A549 (cell line): ENCODE data around the gene PDPN. TPM values are rescaled to one million over a fixed set of nuclear protein-coding genes. Genes with fewer than 3 reads are reported as not detected.

Experiments used
- ATAC-seq, 2 experiments: fragments of 200-7000 bp in 1 of 2; fragments of >200 bp in 1 of 2; cut with Nextera tagmentation in 1 of 2; cut with Tn5 transposase in 1 of 2; 3 replicates each; pipeline versions ENCODE4 v1.8.0 to v1.9.1; 2018 to 2020; ENCODE audit warnings: mild to moderate bottlenecking in 1 of 2, moderate library complexity in 1 of 2
- CTCF ChIA-PET: fragments of 300-600 bp; sonication (Branson Sonifier 250); formaldehyde crosslinking; extraction: SDS; loops from one replicate; lab custom pipeline; 2021; ENCODE audit warnings: antibody characterized with exemption, inconsistent platforms; lab: Yijun Ruan, JAX
- POLR2A ChIA-PET: fragments of 350-600 bp; formaldehyde crosslinking; extraction: SDS; loops from one replicate; lab custom pipeline; 2021; ENCODE audit warnings: antibody characterized with exemption, inconsistent platforms; lab: Yijun Ruan, JAX
- DNase-seq, 2 experiments: peaks; one replicate each; pipeline versions ENCODE4 v3.0.0 to v3.0.0-alpha.2; 2011 to 2016; ENCODE audit warnings: low read depth in 1 of 2, low spot score in 1 of 2
- FAIRE-seq: peaks from 2 replicates; lab custom pipeline; 2011; peaks lifted over from hg19 to GRCh38; lab: Jason Lieb, UNC
- H3K27ac ChIP-seq, 2 experiments: fragments of >200 bp; sonication (Bioruptor Twin); formaldehyde crosslinking; 3 replicates each; pipeline ENCODE4 v1.5.1; 2016 to 2017
- H3K4me1 ChIP-seq: fragments of >200 bp; sonication (Bioruptor Twin); formaldehyde crosslinking; 3 replicates; pipeline ENCODE4 v1.6.1; 2016
- H3K4me2 ChIP-seq: fragments of >200 bp; sonication (Bioruptor Twin); formaldehyde crosslinking; 3 replicates; pipeline ENCODE4 v1.6.1; 2016
- H3K4me3 ChIP-seq: fragments of >200 bp; sonication (Bioruptor Twin); formaldehyde crosslinking; 3 replicates; pipeline ENCODE4 v1.5.1; 2016
- H3K9me3 ChIP-seq: fragments of >200 bp; sonication (Bioruptor Twin); formaldehyde crosslinking; 3 replicates; pipeline ENCODE4 v1.6.1; 2016
- BHLHE40 ChIP-seq: IDR thresholded peaks from 2 replicates; pipeline ENCODE4 v1.6.1; 2012; ENCODE audit warnings: low read depth, low read length, inconsistent platforms
- CEBPB ChIP-seq, 2 experiments: fragments of >200 bp in 1 of 2; sonication (Bioruptor Twin) in 1 of 2; formaldehyde crosslinking in 1 of 2; IDR thresholded peaks; 2 replicates each; pipeline ENCODE4 v1.6.1; 2012 to 2016
- CHD4 ChIP-seq: fragments of 200-600 bp; sonication (generic); IDR thresholded peaks from 2 replicates; pipeline ENCODE4 v1.6.1; 2016; ENCODE audit warnings: antibody characterized with exemption, mild to moderate bottlenecking, borderline replicate concordance
- EHF ChIP-seq: fragments of 250-450 bp; sonication (Bioruptor Pico); IDR thresholded peaks from 2 replicates; pipeline ENCODE4 v1.5.0; 2020; ENCODE audit warnings: mild to moderate bottlenecking
- EP300 ChIP-seq, 2 experiments: fragments of >200 bp; sonication (Bioruptor Twin); formaldehyde crosslinking; IDR thresholded peaks; 2 replicates in 1 of 2; 3 replicates in 1 of 2; pipeline ENCODE4 v1.6.1; 2016 to 2017
- FOSB ChIP-seq: fragments of 250-450 bp; sonication (Bioruptor Pico); IDR thresholded peaks from 2 replicates; pipeline ENCODE4 v1.5.0; 2020; ENCODE audit warnings: mild to moderate bottlenecking, moderate library complexity
- FOSL2 ChIP-seq, 2 experiments: fragments of 450-650 bp in 1 of 2; fragments of >200 bp in 1 of 2; sonication (Bioruptor Twin) in 1 of 2; formaldehyde crosslinking; IDR thresholded peaks; 2 replicates each; pipeline versions ENCODE4 v1.5.0 to v1.6.1; 2016 to 2020; ENCODE audit warnings: mild to moderate bottlenecking in 1 of 2, moderate library complexity in 1 of 2
- GATA3 ChIP-seq: IDR thresholded peaks from 2 replicates; pipeline ENCODE4 v1.6.1; 2012; ENCODE audit warnings: borderline replicate concordance
- HDAC2 ChIP-seq: fragments of 200-600 bp; sonication (generic); IDR thresholded peaks from 2 replicates; pipeline ENCODE4 v1.6.1; 2016
- HOXA7 ChIP-seq: fragments of 250-450 bp; sonication (Bioruptor Pico); IDR thresholded peaks from 2 replicates; pipeline ENCODE4 v1.5.0; 2020; ENCODE audit warnings: mild to moderate bottlenecking, moderate library complexity
- HOXB5 ChIP-seq: fragments of 250-450 bp; sonication (Bioruptor Pico); IDR thresholded peaks from 2 replicates; pipeline ENCODE4 v1.5.0; 2020; ENCODE audit warnings: mild to moderate bottlenecking, moderate library complexity
- JUN ChIP-seq, 2 experiments: fragments of >200 bp; sonication (Bioruptor Twin); formaldehyde crosslinking; IDR thresholded peaks; 2 replicates in 1 of 2; 3 replicates in 1 of 2; pipeline ENCODE4 v1.6.1; 2016 to 2017
- MYC ChIP-seq: IDR thresholded peaks from 2 replicates; pipeline ENCODE4 v1.6.1; 2012; ENCODE audit warnings: mild to moderate bottlenecking, inconsistent platforms, low read length, improper control_type of control experiment, borderline replicate concordance
- POLR2A ChIP-seq: IDR thresholded peaks from 2 replicates; pipeline ENCODE4 v1.6.1; 2012; ENCODE audit warnings: mild to moderate bottlenecking, low read length
- RAD21 ChIP-seq, 2 experiments: fragments of >200 bp in 1 of 2; sonication (Bioruptor Twin) in 1 of 2; formaldehyde crosslinking in 1 of 2; IDR thresholded peaks in 1 of 2; conservative IDR thresholded peaks in 1 of 2; 2 replicates in 1 of 2; 3 replicates in 1 of 2; pipeline ENCODE4 v1.6.1; 2012 to 2018; ENCODE audit warnings: inconsistent platforms in 1 of 2
- RCOR1 ChIP-seq: fragments of 150-350 bp; IDR thresholded peaks from 2 replicates; pipeline ENCODE4 v1.6.1; 2014; ENCODE audit warnings: antibody characterized with exemption, low read length, low read depth
- SREBF2 ChIP-seq: fragments of 450-650 bp; IDR thresholded peaks from 2 replicates; pipeline ENCODE4 v1.6.1; 2014; ENCODE audit warnings: mild to moderate bottlenecking, moderate library complexity
- ZNF302 ChIP-seq: fragments of 250-450 bp; sonication (Bioruptor Pico); IDR thresholded peaks from 2 replicates; pipeline ENCODE4 v1.9.0; 2021; ENCODE audit warnings: inconsistent platforms, mild to moderate bottlenecking, moderate library complexity
- ZSCAN20 ChIP-seq: fragments of 250-450 bp; sonication (Bioruptor Pico); IDR thresholded peaks from 2 replicates; pipeline ENCODE4 v1.8.0; 2022; ENCODE audit warnings: mild to moderate bottlenecking, moderate library complexity
- WGBS: methylation state at CpG from one replicate; pipeline ENCODE4 v1.1.6; 2017; ENCODE audit errors: missing lambda C conversion rate; 5-methylcytosine and 5-hydroxymethylcytosine counted together
- polyA plus RNA-seq, 4 experiments: library from polyadenylated mRNA; depleted of rRNA in 3 of 4; stranded (reverse); fragments of >200 nt; fragmentation: RNase III in 1 of 4; extraction: RNeasy Plus Mini Kit Qiagen cat#74134 plus additional on column Dnase treatment in 1 of 4; gene quantifications; 2 replicates in 3 of 4; 3 replicates in 1 of 4; pipeline ENCODE4 v1.2.3, GENCODE V29; 2011 to 2017
- TF ChIP-seq, protein P1 (sequence below): IDR thresholded peaks from 2 replicates; pipeline ENCODE4 v1.6.1; 2012
- TF ChIP-seq, protein P2 (sequence below): fragments of 200-600 bp; sonication (generic); IDR thresholded peaks from 2 replicates; pipeline ENCODE4 v1.6.1; 2016; ENCODE audit warnings: antibody characterized with exemption, mild to moderate bottlenecking, moderate library complexity
- TF ChIP-seq, protein P3 (sequence below): IDR thresholded peaks from 2 replicates; pipeline ENCODE4 v1.6.1; 2012; ENCODE audit warnings: low read depth, borderline replicate concordance
- TF ChIP-seq, protein P4 (sequence below): fragments of 250-450 bp; sonication (Bioruptor Pico); IDR thresholded peaks from 2 replicates; pipeline ENCODE4 v1.5.0; 2020; ENCODE audit warnings: low read depth, mild to moderate bottlenecking, moderate library complexity
- TF ChIP-seq, protein P5 (sequence below): fragments of >200 bp; sonication (Bioruptor Twin); formaldehyde crosslinking; IDR thresholded peaks from 3 replicates; pipeline ENCODE4 v1.6.1; 2016
- TF ChIP-seq, protein P6 (sequence below): fragments of >200 bp; sonication (Bioruptor Twin); formaldehyde crosslinking; IDR thresholded peaks from 3 replicates; pipeline ENCODE4 v1.5.1; 2016

The PDPN gene
- polyA plus RNA-seq, 2 of the 4 experiments (the other 2 are of a cell fraction): not detected

DNA sequence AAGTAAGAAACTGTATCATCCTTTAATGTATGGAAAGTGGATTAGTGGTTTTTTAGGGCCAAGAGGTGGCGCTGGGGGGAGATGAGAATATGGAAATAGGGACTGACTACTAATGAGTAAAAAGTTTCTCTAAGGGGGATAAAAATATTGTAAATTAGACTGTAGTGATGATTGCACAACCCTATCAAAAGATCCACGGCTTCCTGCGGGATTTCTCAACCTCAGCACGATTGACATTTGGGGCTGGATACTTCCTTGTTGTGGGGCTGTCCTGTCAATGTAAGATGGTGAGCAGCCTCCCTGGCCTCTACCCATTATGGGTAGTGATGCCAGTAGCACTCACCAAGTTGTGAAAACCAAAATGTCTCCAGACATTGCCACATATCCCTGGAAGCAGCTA lies 80.3 kb downstream of the PDPN start:
- POLR2A ChIA-PET: interaction anchor here (1.5 kb wide), 1 partner anchor 85 kb away, joined by 4 read pairs; no protein-coding TSS in a partner anchor
- Histone ChIP-seq H3K4me3 (no peak overlapping the region), H3K4me2 (no peak overlapping the region), H3K4me1 (no peaks in the 10 kb centered on the region), H3K9me3 (no peaks in the 10 kb centered on the region), H3K27ac (no peak overlapping the region)
- CTCF ChIA-PET: interaction anchor here (0.9 kb wide), 2 partner anchors 12 to 61 kb away, joined by 3 read pairs; no protein-coding TSS in a partner anchor
- TF ChIP-seq CEBPB (IDR thresholded peaks at IDR 0.05): 0 out of 4 replicates have a peak, but pooled peaks of 1 of the 2 experiments have one; percentile 10
- no peak for TF ChIP-seq SREBF2
- TF ChIP-seq BHLHE40: no peak
- no peak for TF ChIP-seq HOXA7 (CRISPR knock-in tag)
- TF ChIP-seq RAD21 (conservative IDR thresholded peaks at IDR 0.05 in 1 of 2, IDR thresholded peaks at IDR 0.05 in 1 of 2): no peak
- TF ChIP-seq GATA3: no peak
- TF ChIP-seq, protein P1, sequence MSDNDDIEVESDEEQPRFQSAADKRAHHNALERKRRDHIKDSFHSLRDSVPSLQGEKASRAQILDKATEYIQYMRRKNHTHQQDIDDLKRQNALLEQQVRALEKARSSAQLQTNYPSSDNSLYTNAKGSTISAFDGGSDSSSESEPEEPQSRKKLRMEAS: no peak
- ATAC-seq: no peak
- 47% methylated on average over 4 of the region's 4 CpGs for WGBS
- FAIRE-seq: no peak
- no peak for DNase-seq

DNA sequence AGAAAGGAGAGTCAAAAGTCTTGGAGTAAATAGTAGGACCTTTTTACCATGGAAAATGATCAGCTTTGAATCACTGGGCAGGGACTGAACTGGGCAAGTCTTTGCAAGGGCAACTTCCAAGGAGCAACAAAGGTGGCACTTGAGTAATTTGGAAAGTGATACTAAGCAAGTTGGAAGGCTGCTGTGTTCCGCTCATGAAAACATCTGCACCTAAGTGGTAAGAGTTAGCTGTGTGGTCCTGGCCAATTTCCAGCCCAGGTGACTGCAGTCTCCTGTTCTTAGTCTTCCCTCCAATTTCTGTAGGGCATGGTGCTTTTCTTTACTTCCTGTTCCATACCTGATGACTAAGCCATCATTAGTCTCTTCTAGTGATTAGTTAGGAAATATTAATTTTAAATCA lies 80.8 kb downstream of the PDPN start:
- no peaks in the 10 kb centered on the region for H3K4me1 ChIP-seq
- H3K27ac ChIP-seq: no peak overlapping the region
- no peak for FAIRE-seq
- WGBS: 91% methylated on average over 1 of the region's 1 CpG
- TF ChIP-seq EHF (no peak), CHD4 (no peak), FOSL2 (IDR thresholded peaks at IDR 0.05) (no peak), FOSL2 (CRISPR knock-in tag; IDR thresholded peaks at IDR 0.05) (no peak), FOSB (CRISPR knock-in tag) (no peak), ZNF302 (CRISPR knock-in tag) (no peak), POLR2A (no peak), EP300 (IDR thresholded peaks at IDR 0.05) (no peak), RCOR1 (no peak)
- TF ChIP-seq, protein P2, sequence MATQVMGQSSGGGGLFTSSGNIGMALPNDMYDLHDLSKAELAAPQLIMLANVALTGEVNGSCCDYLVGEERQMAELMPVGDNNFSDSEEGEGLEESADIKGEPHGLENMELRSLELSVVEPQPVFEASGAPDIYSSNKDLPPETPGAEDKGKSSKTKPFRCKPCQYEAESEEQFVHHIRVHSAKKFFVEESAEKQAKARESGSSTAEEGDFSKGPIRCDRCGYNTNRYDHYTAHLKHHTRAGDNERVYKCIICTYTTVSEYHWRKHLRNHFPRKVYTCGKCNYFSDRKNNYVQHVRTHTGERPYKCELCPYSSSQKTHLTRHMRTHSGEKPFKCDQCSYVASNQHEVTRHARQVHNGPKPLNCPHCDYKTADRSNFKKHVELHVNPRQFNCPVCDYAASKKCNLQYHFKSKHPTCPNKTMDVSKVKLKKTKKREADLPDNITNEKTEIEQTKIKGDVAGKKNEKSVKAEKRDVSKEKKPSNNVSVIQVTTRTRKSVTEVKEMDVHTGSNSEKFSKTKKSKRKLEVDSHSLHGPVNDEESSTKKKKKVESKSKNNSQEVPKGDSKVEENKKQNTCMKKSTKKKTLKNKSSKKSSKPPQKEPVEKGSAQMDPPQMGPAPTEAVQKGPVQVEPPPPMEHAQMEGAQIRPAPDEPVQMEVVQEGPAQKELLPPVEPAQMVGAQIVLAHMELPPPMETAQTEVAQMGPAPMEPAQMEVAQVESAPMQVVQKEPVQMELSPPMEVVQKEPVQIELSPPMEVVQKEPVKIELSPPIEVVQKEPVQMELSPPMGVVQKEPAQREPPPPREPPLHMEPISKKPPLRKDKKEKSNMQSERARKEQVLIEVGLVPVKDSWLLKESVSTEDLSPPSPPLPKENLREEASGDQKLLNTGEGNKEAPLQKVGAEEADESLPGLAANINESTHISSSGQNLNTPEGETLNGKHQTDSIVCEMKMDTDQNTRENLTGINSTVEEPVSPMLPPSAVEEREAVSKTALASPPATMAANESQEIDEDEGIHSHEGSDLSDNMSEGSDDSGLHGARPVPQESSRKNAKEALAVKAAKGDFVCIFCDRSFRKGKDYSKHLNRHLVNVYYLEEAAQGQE: no peak
- TF ChIP-seq, protein P3, sequence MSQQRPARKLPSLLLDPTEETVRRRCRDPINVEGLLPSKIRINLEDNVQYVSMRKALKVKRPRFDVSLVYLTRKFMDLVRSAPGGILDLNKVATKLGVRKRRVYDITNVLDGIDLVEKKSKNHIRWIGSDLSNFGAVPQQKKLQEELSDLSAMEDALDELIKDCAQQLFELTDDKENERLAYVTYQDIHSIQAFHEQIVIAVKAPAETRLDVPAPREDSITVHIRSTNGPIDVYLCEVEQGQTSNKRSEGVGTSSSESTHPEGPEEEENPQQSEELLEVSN: no peak
- TF ChIP-seq, protein P4, sequence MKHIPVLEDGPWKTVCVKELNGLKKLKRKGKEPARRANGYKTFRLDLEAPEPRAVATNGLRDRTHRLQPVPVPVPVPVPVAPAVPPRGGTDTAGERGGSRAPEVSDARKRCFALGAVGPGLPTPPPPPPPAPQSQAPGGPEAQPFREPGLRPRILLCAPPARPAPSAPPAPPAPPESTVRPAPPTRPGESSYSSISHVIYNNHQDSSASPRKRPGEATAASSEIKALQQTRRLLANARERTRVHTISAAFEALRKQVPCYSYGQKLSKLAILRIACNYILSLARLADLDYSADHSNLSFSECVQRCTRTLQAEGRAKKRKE (CRISPR knock-in tag): no peak
- TF ChIP-seq, all 56 proteins: peak for 0
- Histone ChIP-seq H3K4me3 (no peak overlapping the region), H3K4me2 (no peak overlapping the region), H3K9me3 (no peaks in the 10 kb centered on the region)
- POLR2A ChIA-PET: interaction anchor here (1.5 kb wide), 1 partner anchor 85 kb away, joined by 4 read pairs; no protein-coding TSS in a partner anchor
- ATAC-seq (no peak), DNase-seq (no peak)
- CTCF ChIA-PET: interaction anchor here (0.7 to 1.1 kb wide), 4 partner anchors 12 to 302 kb away, joined by 3 read pairs; no protein-coding TSS in a partner anchor

DNA sequence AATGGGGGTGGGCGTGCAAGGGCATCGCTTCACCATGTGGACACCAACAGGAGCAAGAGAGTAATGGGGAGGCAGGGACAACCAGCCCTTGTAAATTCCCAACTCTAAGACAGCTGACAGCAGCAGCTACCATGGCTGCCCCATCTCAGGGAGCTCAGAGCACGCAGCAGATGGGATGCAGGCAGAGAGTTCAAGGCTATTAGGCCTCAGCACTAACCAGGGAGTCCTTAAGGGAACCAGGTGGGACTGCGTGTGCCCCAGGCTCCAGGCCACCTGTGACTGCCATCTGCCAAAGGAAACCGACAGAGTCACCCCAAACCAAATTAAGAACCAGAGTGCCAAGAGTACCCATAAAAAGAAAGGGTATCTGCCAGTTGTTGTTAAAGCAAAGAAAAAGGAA lies 82.7 kb downstream of the PDPN start:
- 47% methylated on average over 5 of the region's 5 CpGs for WGBS
- H3K27ac ChIP-seq: no peak overlapping the region
- POLR2A ChIA-PET: no interaction called here
- H3K9me3 ChIP-seq: no peaks in the 10 kb centered on the region
- H3K4me1 ChIP-seq: no peaks in the 10 kb centered on the region
- TF ChIP-seq JUN (IDR thresholded peaks at IDR 0.05): no peak
- no peak for TF ChIP-seq HDAC2
- TF ChIP-seq HOXB5 (CRISPR knock-in tag): no peak
- TF ChIP-seq MYC: no peak
- TF ChIP-seq ZSCAN20 (CRISPR knock-in tag): no peak
- TF ChIP-seq, protein P5, sequence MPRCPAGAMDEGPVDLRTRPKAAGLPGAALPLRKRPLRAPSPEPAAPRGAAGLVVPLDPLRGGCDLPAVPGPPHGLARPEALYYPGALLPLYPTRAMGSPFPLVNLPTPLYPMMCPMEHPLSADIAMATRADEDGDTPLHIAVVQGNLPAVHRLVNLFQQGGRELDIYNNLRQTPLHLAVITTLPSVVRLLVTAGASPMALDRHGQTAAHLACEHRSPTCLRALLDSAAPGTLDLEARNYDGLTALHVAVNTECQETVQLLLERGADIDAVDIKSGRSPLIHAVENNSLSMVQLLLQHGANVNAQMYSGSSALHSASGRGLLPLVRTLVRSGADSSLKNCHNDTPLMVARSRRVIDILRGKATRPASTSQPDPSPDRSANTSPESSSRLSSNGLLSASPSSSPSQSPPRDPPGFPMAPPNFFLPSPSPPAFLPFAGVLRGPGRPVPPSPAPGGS: no peak
- TF ChIP-seq, protein P6, sequence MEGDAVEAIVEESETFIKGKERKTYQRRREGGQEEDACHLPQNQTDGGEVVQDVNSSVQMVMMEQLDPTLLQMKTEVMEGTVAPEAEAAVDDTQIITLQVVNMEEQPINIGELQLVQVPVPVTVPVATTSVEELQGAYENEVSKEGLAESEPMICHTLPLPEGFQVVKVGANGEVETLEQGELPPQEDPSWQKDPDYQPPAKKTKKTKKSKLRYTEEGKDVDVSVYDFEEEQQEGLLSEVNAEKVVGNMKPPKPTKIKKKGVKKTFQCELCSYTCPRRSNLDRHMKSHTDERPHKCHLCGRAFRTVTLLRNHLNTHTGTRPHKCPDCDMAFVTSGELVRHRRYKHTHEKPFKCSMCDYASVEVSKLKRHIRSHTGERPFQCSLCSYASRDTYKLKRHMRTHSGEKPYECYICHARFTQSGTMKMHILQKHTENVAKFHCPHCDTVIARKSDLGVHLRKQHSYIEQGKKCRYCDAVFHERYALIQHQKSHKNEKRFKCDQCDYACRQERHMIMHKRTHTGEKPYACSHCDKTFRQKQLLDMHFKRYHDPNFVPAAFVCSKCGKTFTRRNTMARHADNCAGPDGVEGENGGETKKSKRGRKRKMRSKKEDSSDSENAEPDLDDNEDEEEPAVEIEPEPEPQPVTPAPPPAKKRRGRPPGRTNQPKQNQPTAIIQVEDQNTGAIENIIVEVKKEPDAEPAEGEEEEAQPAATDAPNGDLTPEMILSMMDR: no peak
- H3K4me2 ChIP-seq: no peak overlapping the region
- no peak overlapping the region for H3K4me3 ChIP-seq
- DNase-seq (no peak), FAIRE-seq (no peak), ATAC-seq (no peak)
- CTCF ChIA-PET: interaction anchor here (0.7 to 1.9 kb wide), 7 partner anchors 13 to 1613 kb away, joined by 3 to 8 read pairs (median 3); no protein-coding TSS in a partner anchor
